ENCODE data around the gene CYP1A1. TPM values are rescaled to one million over a fixed set of nuclear protein-coding genes. Genes with fewer than 3 reads are reported as not detected.

The CYP1A1 gene
- total and polyA plus RNA-seq, 2 experiments from 2014 or later = 0.16 to 1.4 TPM

GRCh38 chr15:74763416-74763815, 38.1 kb upstream of the CYP1A1 start:
- Histone ChIP-seq H3K27me3 (ENCODE audit: insufficient read depth) (no peaks in the 10 kb centered on the region), H2AFZ (no peak overlapping the region)
- no peak for ATAC-seq

More at GRCh38 chr15:74763416-74763815, 38.1 kb upstream of the CYP1A1 start:
- Mint-ChIP-seq H3K36me3 (ENCODE audit: low read depth) (no peaks in the 10 kb centered on the region), H3K4me3 (no peak overlapping the region), H3K4me1 (peaks cover 8% of the 10 kb centered on the region; the same call in 2 of the 3 replicates), H3K27ac (no peak overlapping the region; the same call in 1 of the 2 replicates), H3K27me3 (ENCODE audit: insufficient read depth, low read depth, poor library complexity) (peaks cover 8% of the 10 kb centered on the region), H3K9me3 (no peaks in the 10 kb centered on the region; the same call in 2 of the 3 replicates)
- no peaks in the 10 kb centered on the region for H3F3A ChIP-seq (replicated peaks; ENCODE audit: low read depth)
- H3K9me2 ChIP-seq (ENCODE audit: insufficient read depth) = no peaks in the 10 kb centered on the region
- H3K4me2 ChIP-seq = no peak overlapping the region
- H3K4me3 ChIP-seq = no peak overlapping the region
- no peaks in the 10 kb centered on the region for H3K36me3 ChIP-seq (ENCODE audit: insufficient read depth)
- no peaks in the 10 kb centered on the region; the same call in 1 of the 2 replicates for H3K4me1 ChIP-seq (ENCODE audit: insufficient read depth)
- H4K20me1 ChIP-seq (replicated peaks; ENCODE audit: insufficient read depth) = no peaks in the 10 kb centered on the region
- H3K79me2 ChIP-seq (replicated peaks; ENCODE audit: insufficient read depth) = no peaks in the 10 kb centered on the region
- no peak overlapping the region for H3K27ac ChIP-seq (ENCODE audit: low read depth)
- no peak for DNase-seq (ENCODE audit: low spot score)
- TF ChIP-seq EZH2phosphoT487 (IDR thresholded peaks at IDR 0.05; ENCODE audit: unreplicated experiment) = no peak
- TF ChIP-seq EZH2 (IDR thresholded peaks at IDR 0.05; ENCODE audit: low read depth, unreplicated experiment) = no peak
- TF ChIP-seq JUNB (IDR thresholded peaks at IDR 0.05; ENCODE audit: unreplicated experiment) = no peak
- no peak for TF ChIP-seq NANOG (IDR thresholded peaks at IDR 0.05; ENCODE audit: borderline replicate concordance)
- no peak for TF ChIP-seq CTCF (conservative IDR thresholded peaks at IDR 0.05; ENCODE audit: low read depth in 2 of 2)
- TF ChIP-seq ETS1 (IDR thresholded peaks at IDR 0.05) = no peak
- TF ChIP-seq REST (IDR thresholded peaks at IDR 0.05; ENCODE audit: unreplicated experiment) = no peak
- TF ChIP-seq POLR2AphosphoS5 (IDR thresholded peaks at IDR 0.05; ENCODE audit: low read depth) = no peak
- TF ChIP-seq ZNF114 (CRISPR knock-in tag; IDR thresholded peaks at IDR 0.05) = no peak
- no peak for TF ChIP-seq ZNF462 (CRISPR knock-in tag; IDR thresholded peaks at IDR 0.05)
- no peak for TF ChIP-seq CREB1 (CRISPR knock-in tag; IDR thresholded peaks at IDR 0.05; ENCODE audit: low read depth)
- no peak for TF ChIP-seq ZNF331 (CRISPR knock-in tag; IDR thresholded peaks at IDR 0.05; ENCODE audit: low read depth)
- no peak for TF ChIP-seq STAT1 (IDR thresholded peaks at IDR 0.05; ENCODE audit: unreplicated experiment)

Data from GM23338 (cell line).